HepG2 (cell line): ENCODE data around the gene RTP4. TPM values are rescaled to one million over a fixed set of nuclear protein-coding genes. Genes with fewer than 3 reads are reported as not detected.
A peak's percentile ranks its signal among the peaks of the same experiment; 100 is the strongest.
"Not testable (repeated sequence)": the region's sequence is repeated elsewhere in the genome, so short reads cannot be mapped to it uniquely, and the experiment has no call there.

ENCODE experiments used
- ATAC-seq: fragments of 200-7000 bp; cut with Tn5 transposase; 3 replicates; pipeline ENCODE4 v1.9.1; 2020; ENCODE audit warnings: mild to moderate bottlenecking, moderate library complexity
- BruUV-seq: library from RNA; stranded (reverse); fragments of 400-500 nt; replicated peaks from 2 replicates; lab custom pipeline; 2021; lab: Mats Ljungman, UMichigan
- CTCF ChIA-PET: fragments of 300-600 bp; formaldehyde crosslinking; extraction: SDS; loops from one replicate; lab custom pipeline; 2021; ENCODE audit warnings: low total read pairs, inconsistent platforms, low intra/inter-chr PET ratio; lab: Yijun Ruan, JAX
- POLR2A ChIA-PET: fragments of 350-600 bp; sonication (Branson Sonifier 250); formaldehyde crosslinking; loops from one replicate; lab custom pipeline; 2020; ENCODE audit warnings: antibody characterized with exemption, inconsistent platforms; lab: Yijun Ruan, JAX
- DNase-seq: peaks from one replicate; pipeline ENCODE4 v3.0.0-alpha.2; 2015; ENCODE audit warnings: low spot score
- FAIRE-seq: peaks from 3 replicates; lab custom pipeline; 2011; peaks lifted over from hg19 to GRCh38; lab: Jason Lieb, UNC
- H2AFZ ChIP-seq: one replicate; pipeline ENCODE4 v1.6.1; 2011; ENCODE audit warnings: low read length, inconsistent platforms
- H3K27ac ChIP-seq: fragments of 300-600 bp; 3 replicates; pipeline ENCODE4 v1.8.0; 2011; ENCODE audit warnings: mixed run types, mild to moderate bottlenecking, mixed read lengths, low read length, inconsistent platforms; ENCODE audit not compliant: insufficient read depth; ENCODE audit errors: extremely low read length
- H3K27me3 ChIP-seq, 2 experiments: fragments of 200-600 bp in 1 of 2; 2 replicates in 1 of 2; 3 replicates in 1 of 2; pipeline versions ENCODE4 v1.6.0 to v1.8.0; 2011; ENCODE audit warnings: low read length in 2 of 2, mild to moderate bottlenecking in 2 of 2, moderate library complexity in 2 of 2, inconsistent platforms in 1 of 2; ENCODE audit not compliant: insufficient read depth in 2 of 2, control insufficient read depth in 1 of 2
- H3K36me3 ChIP-seq, 2 experiments: fragments of 200-600 bp in 1 of 2; replicated peaks in 1 of 2; 2 replicates in 1 of 2; 3 replicates in 1 of 2; pipeline versions ENCODE4 v1.5.1 to v1.8.0; 2011; ENCODE audit warnings: low read length in 2 of 2, inconsistent platforms in 1 of 2; ENCODE audit not compliant: insufficient read depth in 2 of 2, control insufficient read depth in 1 of 2
- H3K4me1 ChIP-seq: 2 replicates; pipeline ENCODE4 v1.5.1; 2012; ENCODE audit warnings: low read length, inconsistent platforms; ENCODE audit not compliant: insufficient read depth
- H3K4me2 ChIP-seq: 2 replicates; pipeline ENCODE4 v1.6.0; 2011; ENCODE audit warnings: low read depth, low read length, inconsistent platforms
- H3K4me3 ChIP-seq, 3 experiments: fragments of 200-600 bp in 1 of 3; sonication (generic), shearing (Covaris generic) in 1 of 3; replicated peaks in 1 of 3; 2 replicates each; pipeline ENCODE4 v1.5.1; 2011 to 2016; ENCODE audit warnings: low read length in 3 of 3, inconsistent platforms in 2 of 3, low read depth in 2 of 3, mild to moderate bottlenecking in 2 of 3, control low read depth in 1 of 3, mixed read lengths in 1 of 3; ENCODE audit not compliant: insufficient read depth in 1 of 3
- H3K79me2 ChIP-seq: one replicate; pipeline ENCODE4 v1.6.1; 2011; ENCODE audit warnings: low read length, inconsistent platforms; ENCODE audit not compliant: insufficient read depth
- H3K9ac ChIP-seq: 2 replicates; pipeline ENCODE4 v1.6.0; 2011; ENCODE audit warnings: mild to moderate bottlenecking, low read depth, low read length, inconsistent platforms; ENCODE audit not compliant: insufficient read depth
- H3K9me3 ChIP-seq: 2 replicates; pipeline ENCODE4 v1.5.1; 2012; ENCODE audit warnings: mild to moderate bottlenecking, low read length
- H4K20me1 ChIP-seq: 2 replicates; pipeline ENCODE4 v1.6.0; 2011; ENCODE audit warnings: inconsistent platforms, mild to moderate bottlenecking, low read length, moderate library complexity; ENCODE audit not compliant: insufficient read depth
- FLYWCH1 ChIP-seq: sonication (generic); formaldehyde crosslinking; IDR thresholded peaks from 2 replicates; pipeline ENCODE4 v1.8.1; 2023; ENCODE audit warnings: mild to moderate bottlenecking, missing genetic modification reagents
- FOXA1 ChIP-seq, 2 experiments: fragments of 450-650 bp in 1 of 2; sonication (generic) in 1 of 2; formaldehyde crosslinking in 1 of 2; IDR thresholded peaks; 2 replicates each; pipeline versions ENCODE4 v1.4.0 to v1.6.1; 2016 to 2020; ENCODE audit warnings: missing genetic modification reagents in 1 of 2
- ZFP36L1 ChIP-seq: sonication (generic); formaldehyde crosslinking; IDR thresholded peaks from 2 replicates; pipeline ENCODE4 v1.8.0; 2022; ENCODE audit warnings: mild to moderate bottlenecking, missing genetic modification reagents, moderate library complexity
- WGBS: methylation state at CpG from one replicate; pipeline ENCODE4 v1.1.6; 2017; ENCODE audit warnings: low lambda C conversion rate; 5-methylcytosine and 5-hydroxymethylcytosine counted together
- in situ Hi-C: cut with HindIII; loops from 2 replicates; pipeline ENCODE4 v1.10.0; 2017; ENCODE audit warnings: low pct_unique_long_range_greater_than_20kb; ENCODE audit not compliant: extremely low pct_ligation_motif_present
- intact Hi-C: fragments of 100-400 bp; cut with micrococcal nuclease; formaldehyde crosslinking; loops from one replicate; pipeline ENCODE4 v1.10.0; 2022; ENCODE audit not compliant: unreplicated experiment
- polyA plus RNA-seq, 8 experiments: library from polyadenylated mRNA; depleted of rRNA in 3 of 8; stranded (reverse) in 7 of 8; unstranded in 1 of 8; fragments of >200 nt; fragmentation: Illumina TruSeq in 4 of 8; extraction: Trizol in 4 of 8; gene quantifications; 2 replicates each; pipeline versions ENCODE4 v1.2.1 to v1.2.3, GENCODE V29; 2011 to 2016; ENCODE audit warnings: low read depth in 4 of 8, missing spikeins in 1 of 8, mixed read lengths in 1 of 8; ENCODE audit not compliant: insufficient read depth in 1 of 8
- total RNA-seq, 5 experiments: library from RNA; depleted of rRNA; stranded (reverse); fragments of >200 nt; fragmentation: Illumina TruSeq; extraction: Trizol; gene quantifications; 2 replicates each; pipeline ENCODE4 v1.2.3, GENCODE V29; 2016; ENCODE audit warnings: low read depth in 1 of 5
- TF ChIP-seq, protein P1 (sequence below): sonication (generic); formaldehyde crosslinking; IDR thresholded peaks from 2 replicates; pipeline ENCODE4 v1.5.0; 2020; ENCODE audit warnings: missing genetic modification reagents
- TF ChIP-seq, protein P2 (sequence below): sonication (generic); formaldehyde crosslinking; IDR thresholded peaks from 2 replicates; pipeline ENCODE4 v1.4.0; 2020; ENCODE audit warnings: missing genetic modification reagents, borderline replicate concordance

Gene RTP4
- total and polyA plus RNA-seq, 2 of the 13 experiments (the other 11 are each of a cell fraction or from before 2014, with no cell fraction given), result 0.11 to 0.62 TPM

DNA sequence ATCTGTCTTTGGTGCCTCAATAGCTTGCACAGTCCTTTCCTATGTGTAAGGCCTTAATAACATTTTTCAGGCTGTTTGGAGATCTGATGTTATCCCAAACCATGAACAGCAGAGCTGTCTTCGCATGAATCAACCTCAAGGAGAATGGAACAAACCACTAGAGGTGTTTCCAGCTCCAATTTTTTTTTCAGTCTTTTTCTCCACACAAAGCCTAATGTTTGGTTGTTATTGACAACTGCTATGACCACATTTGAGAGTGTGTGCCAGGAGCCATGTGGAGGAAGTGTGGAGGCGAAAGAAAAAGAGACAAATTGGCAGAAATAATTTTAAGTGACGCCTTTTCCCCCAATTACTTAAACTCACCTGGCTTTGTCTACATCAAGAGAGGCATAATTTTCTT, 38.7 kb downstream of the RTP4 start:
- ATAC-seq, result no peak
- Histone ChIP-seq H3K9me3 (no peaks in the 10 kb centered on the region), H3K27ac (no peak overlapping the region), H3K27me3 (no peaks in the 10 kb centered on the region), H4K20me1 (no peaks in the 10 kb centered on the region), H3K4me1 (no peaks in the 10 kb centered on the region), H3K4me3 (no peak overlapping the region), H3K36me3 (no peaks in the 10 kb centered on the region), H3K79me2 (no peaks in the 10 kb centered on the region), H3K9ac (no peak overlapping the region), H2AFZ (no peak overlapping the region), H3K4me2 (no peak overlapping the region)
- no TSS peak for BruUV-seq
- no peak for FAIRE-seq
- TF ChIP-seq ZFP36L1 (CRISPR knock-in tag), result no peak
- TF ChIP-seq, protein P1, sequence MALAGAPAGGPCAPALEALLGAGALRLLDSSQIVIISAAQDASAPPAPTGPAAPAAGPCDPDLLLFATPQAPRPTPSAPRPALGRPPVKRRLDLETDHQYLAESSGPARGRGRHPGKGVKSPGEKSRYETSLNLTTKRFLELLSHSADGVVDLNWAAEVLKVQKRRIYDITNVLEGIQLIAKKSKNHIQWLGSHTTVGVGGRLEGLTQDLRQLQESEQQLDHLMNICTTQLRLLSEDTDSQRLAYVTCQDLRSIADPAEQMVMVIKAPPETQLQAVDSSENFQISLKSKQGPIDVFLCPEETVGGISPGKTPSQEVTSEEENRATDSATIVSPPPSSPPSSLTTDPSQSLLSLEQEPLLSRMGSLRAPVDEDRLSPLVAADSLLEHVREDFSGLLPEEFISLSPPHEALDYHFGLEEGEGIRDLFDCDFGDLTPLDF (CRISPR knock-in tag), result no peak
- TF ChIP-seq FLYWCH1 (CRISPR knock-in tag), result no peak
- CTCF ChIA-PET, result no interaction called here
- POLR2A ChIA-PET, result no interaction called here
- no peak for DNase-seq
- intact Hi-C loops, result no loop called here
- in situ Hi-C loops, result no loop called here
- WGBS, result 26% methylated on average over 3 of the region's 3 CpGs

DNA sequence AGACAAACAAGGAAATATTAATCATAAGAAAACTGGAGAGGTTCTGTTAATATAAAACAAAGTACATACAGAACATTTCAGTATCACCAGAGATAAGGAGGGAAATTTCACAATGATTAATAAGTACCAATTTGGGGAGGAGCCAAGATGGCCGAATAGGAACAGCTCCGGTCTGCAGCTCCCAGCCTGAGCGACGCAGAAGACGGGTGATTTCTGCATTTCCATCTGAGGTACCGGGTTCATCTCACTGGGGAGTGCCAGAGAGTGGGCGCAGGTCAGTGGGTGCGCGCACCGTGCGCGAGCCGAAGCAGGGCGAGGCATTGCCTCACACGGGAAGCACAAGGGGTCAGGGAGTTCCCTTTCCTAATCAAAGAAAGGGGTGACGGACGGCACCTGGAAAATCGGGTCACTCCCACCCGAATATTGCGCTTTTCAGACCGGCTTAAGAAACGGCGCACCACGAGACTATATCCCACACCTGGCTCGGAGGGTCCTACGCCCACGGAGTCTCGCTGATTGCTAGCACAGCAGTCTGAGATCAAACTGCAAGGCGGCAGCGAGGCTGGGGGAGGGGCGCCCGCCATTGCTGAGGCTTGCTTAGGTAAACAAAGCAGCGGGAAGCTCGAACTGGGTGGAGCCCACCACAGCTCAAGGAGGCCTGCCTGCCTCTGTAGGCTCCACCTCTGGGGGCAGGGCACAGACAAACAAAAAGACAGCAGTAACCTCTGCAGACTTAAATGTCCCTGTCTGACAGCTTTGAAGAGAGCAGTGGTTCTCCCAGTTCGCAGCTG, 44.0 kb downstream of the RTP4 start:
- H3K27ac ChIP-seq; FAIRE-seq; H3K27me3 ChIP-seq; in situ Hi-C loops; H4K20me1 ChIP-seq; CTCF ChIA-PET; POLR2A ChIA-PET; DNase-seq; H3K9ac ChIP-seq; H3K36me3 ChIP-seq; H3K79me2 ChIP-seq; ATAC-seq; H3K9me3 ChIP-seq; H3K4me3 ChIP-seq; intact Hi-C loops; H3K4me1 ChIP-seq; H2AFZ ChIP-seq; BruUV-seq; TF ChIP-seq FOXA1 (IDR thresholded peaks at IDR 0.05): not testable (repeated sequence)
- WGBS, result 15% methylated on average over 4 of the region's 35 CpGs
- TF ChIP-seq FOXA1 (CRISPR knock-in tag; IDR thresholded peaks at IDR 0.05), result peak; percentile 39
- TF ChIP-seq, protein P2, sequence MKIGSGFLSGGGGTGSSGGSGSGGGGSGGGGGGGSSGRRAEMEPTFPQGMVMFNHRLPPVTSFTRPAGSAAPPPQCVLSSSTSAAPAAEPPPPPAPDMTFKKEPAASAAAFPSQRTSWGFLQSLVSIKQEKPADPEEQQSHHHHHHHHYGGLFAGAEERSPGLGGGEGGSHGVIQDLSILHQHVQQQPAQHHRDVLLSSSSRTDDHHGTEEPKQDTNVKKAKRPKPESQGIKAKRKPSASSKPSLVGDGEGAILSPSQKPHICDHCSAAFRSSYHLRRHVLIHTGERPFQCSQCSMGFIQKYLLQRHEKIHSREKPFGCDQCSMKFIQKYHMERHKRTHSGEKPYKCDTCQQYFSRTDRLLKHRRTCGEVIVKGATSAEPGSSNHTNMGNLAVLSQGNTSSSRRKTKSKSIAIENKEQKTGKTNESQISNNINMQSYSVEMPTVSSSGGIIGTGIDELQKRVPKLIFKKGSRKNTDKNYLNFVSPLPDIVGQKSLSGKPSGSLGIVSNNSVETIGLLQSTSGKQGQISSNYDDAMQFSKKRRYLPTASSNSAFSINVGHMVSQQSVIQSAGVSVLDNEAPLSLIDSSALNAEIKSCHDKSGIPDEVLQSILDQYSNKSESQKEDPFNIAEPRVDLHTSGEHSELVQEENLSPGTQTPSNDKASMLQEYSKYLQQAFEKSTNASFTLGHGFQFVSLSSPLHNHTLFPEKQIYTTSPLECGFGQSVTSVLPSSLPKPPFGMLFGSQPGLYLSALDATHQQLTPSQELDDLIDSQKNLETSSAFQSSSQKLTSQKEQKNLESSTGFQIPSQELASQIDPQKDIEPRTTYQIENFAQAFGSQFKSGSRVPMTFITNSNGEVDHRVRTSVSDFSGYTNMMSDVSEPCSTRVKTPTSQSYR (CRISPR knock-in tag), result 0 out of 2 replicates have a peak, but pooled peaks have one; percentile 32
- H3K4me2 ChIP-seq, result 0 out of 2 replicates have a peak overlapping the region, but pooled peaks have one; percentile 23
